BE2C (cell line): ENCODE measurements around the gene LBP.

ENCODE experiments used
- DNase-seq: peaks from one replicate; pipeline ENCODE4 v3.0.0-alpha.2; 2020
- H3K27me3 ChIP-seq: fragments of 250-450 bp; sonication (Bioruptor Pico); 2 replicates; pipeline ENCODE4 v1.5.1; 2020; ENCODE audit warnings: mild to moderate bottlenecking
- H3K36me3 ChIP-seq: fragments of 250-450 bp; sonication (Bioruptor Pico); 2 replicates; pipeline ENCODE4 v1.5.1; 2020; ENCODE audit warnings: mild to moderate bottlenecking
- H3K4me1 ChIP-seq: fragments of 250-450 bp; sonication (Bioruptor Pico); 2 replicates; pipeline ENCODE4 v1.5.1; 2020
- H3K4me3 ChIP-seq: 2 replicates; pipeline ENCODE4 v1.5.1; 2011; ENCODE audit warnings: low read depth, low read length
- H3K9me3 ChIP-seq: fragments of 250-450 bp; sonication (Bioruptor Pico); 2 replicates; pipeline ENCODE4 v1.5.1; 2020
- CTCF ChIP-seq: IDR thresholded peaks from 2 replicates; pipeline ENCODE4 v1.5.1; 2012; ENCODE audit warnings: mild to moderate bottlenecking, low read depth, low read length

Gene LBP

GRCh38 chr20:38301309-38301708 lies 45.0 kb upstream of the LBP start:
- no peak for DNase-seq
- Histone ChIP-seq H3K27me3 (peaks cover 4% of the 10 kb centered on the region; the same call in 1 of the 2 replicates), H3K9me3 (no peaks in the 10 kb centered on the region), H3K36me3 (no peaks in the 10 kb centered on the region), H3K4me3 (no peak overlapping the region), H3K4me1 (no peaks in the 10 kb centered on the region)
- TF ChIP-seq CTCF, result no peak

- Histone ChIP-seq H3K9me3 (no peaks in the 10 kb centered on the region), H3K4me1 (no peaks in the 10 kb centered on the region), H3K27me3 (peaks cover 4% of the 10 kb centered on the region; the same call in 1 of the 2 replicates), H3K36me3 (no peaks in the 10 kb centered on the region), H3K4me3 (no peak overlapping the region)
- TF ChIP-seq CTCF, result no peak
- DNase-seq, result peak; percentile 38
Measured at GRCh38 chr20:38302786-38303185, 43.5 kb upstream of the LBP start.

- no peak within 1 kb of the TSS for H3K4me3 ChIP-seq
- H3K27me3 ChIP-seq, result peaks cover 4% of the 10 kb centered on the region; the same call in 1 of the 2 replicates
- H3K36me3 ChIP-seq, result no peaks in the 10 kb centered on the region
- no peaks in the 10 kb centered on the region for H3K9me3 ChIP-seq
- H3K4me1 ChIP-seq, result no peaks in the 10 kb centered on the region
- no peak for TF ChIP-seq CTCF
- no peak for DNase-seq
Measured at GRCh38 chr20:38303908-38304379, 42.3 kb upstream of the LBP start, which contains the start of gene BPI. BPI (plus strand) TSS chr20:38304156; CDS start chr20:38304224, 68 bp downstream.

GRCh38 chr20:38304845-38305447 lies 41.3 kb upstream of the LBP start:
- no peaks in the 10 kb centered on the region for H3K9me3 ChIP-seq
- no peaks in the 10 kb centered on the region for H3K36me3 ChIP-seq
- H3K27me3 ChIP-seq, result peaks cover 4% of the 10 kb centered on the region; the same call in 1 of the 2 replicates
- no peaks in the 10 kb centered on the region for H3K4me1 ChIP-seq
- DNase-seq, result peak; percentile 36
- H3K4me3 ChIP-seq, result no peak overlapping the region
- TF ChIP-seq CTCF, result peak; percentile 51

- Histone ChIP-seq H3K4me1 (no peaks in the 10 kb centered on the region), H3K4me3 (no peak overlapping the region), H3K36me3 (no peaks in the 10 kb centered on the region), H3K9me3 (no peaks in the 10 kb centered on the region), H3K27me3 (peaks cover 4% of the 10 kb centered on the region; the same call in 1 of the 2 replicates)
- no peak for DNase-seq
- TF ChIP-seq CTCF, result no peak
Measured at GRCh38 chr20:38305541-38305940, 40.7 kb upstream of the LBP start.

- no peaks in the 10 kb centered on the region for H3K36me3 ChIP-seq
- TF ChIP-seq CTCF, result no peak
- no peaks in the 10 kb centered on the region for H3K9me3 ChIP-seq
- DNase-seq, result no peak
- no peaks in the 10 kb centered on the region for H3K4me1 ChIP-seq
- peaks cover 4% of the 10 kb centered on the region; the same call in 1 of the 2 replicates for H3K27me3 ChIP-seq
- H3K4me3 ChIP-seq, result no peak overlapping the region
Measured at GRCh38 chr20:38306379-38306778, 39.9 kb upstream of the LBP start.
